HG02884 (cell line): ENCODE measurements around the gene C20orf96.
"Not testable (repeated sequence)": the region's sequence is repeated elsewhere in the genome, so short reads cannot be mapped to it uniquely, and the experiment has no call there.

Experiments
- ATAC-seq: cut with Tn5 transposase; IDR thresholded peaks from one replicate; pipeline ENCODE4 v1.9.1; 2021; ENCODE audit warnings: mild to moderate bottlenecking, moderate library complexity; ENCODE audit not compliant: unreplicated experiment

C20orf96 gene, protein sequence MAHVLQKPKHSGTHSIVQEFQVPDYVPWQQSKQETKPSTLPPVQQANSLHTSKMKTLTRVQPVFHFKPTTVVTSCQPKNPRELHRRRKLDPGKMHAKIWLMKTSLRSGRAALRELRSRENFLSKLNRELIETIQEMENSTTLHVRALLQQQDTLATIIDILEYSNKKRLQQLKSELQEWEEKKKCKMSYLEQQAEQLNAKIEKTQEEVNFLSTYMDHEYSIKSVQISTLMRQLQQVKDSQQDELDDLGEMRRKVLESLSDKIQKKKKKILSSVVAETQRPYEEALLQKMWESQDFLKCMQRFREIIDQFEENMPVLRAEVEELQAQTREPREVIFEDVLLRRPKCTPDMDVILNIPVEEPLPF

DNA sequence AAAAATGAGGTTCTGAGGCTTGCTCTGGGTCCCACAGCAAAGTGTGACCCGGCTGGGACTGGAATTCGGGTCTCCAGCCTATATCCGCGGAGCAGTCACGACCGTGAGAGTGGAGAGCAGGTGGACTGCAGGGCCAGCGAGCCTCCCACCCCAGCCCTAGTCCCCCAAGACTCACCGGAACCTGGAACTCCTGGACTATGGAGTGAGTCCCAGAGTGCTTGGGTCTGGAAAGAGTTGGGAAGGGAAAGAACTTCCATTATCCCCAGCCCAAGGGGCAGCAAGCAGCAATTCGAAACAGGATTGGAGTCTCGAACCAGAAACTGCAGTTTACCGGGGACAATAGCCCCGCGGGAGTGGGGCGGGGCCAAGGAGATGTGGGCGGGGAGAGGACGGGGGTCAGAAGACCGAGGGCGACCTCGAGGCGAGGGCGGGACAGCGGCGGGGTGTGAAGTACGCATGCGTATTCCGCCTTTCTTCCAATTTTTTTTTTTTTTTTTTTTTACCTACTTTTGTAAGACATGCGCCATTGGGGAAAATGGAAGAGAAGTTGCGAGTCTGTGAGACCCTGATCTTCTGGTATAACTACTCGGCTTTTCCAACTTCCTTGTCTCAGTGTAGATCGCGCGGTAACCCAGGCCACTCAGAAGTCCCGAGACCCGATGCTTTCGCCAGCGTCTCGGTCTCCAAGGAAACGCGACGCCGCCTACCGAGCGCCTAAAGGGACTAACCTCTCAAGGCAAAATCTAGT lies at the start of gene C20orf96:
TSS of gene C20orf96 (minus strand) at position 667 of the 748 bp plus-strand sequence. CDS start at position 527, 140 bp downstream.
- peak; percentile 82 for ATAC-seq

DNA sequence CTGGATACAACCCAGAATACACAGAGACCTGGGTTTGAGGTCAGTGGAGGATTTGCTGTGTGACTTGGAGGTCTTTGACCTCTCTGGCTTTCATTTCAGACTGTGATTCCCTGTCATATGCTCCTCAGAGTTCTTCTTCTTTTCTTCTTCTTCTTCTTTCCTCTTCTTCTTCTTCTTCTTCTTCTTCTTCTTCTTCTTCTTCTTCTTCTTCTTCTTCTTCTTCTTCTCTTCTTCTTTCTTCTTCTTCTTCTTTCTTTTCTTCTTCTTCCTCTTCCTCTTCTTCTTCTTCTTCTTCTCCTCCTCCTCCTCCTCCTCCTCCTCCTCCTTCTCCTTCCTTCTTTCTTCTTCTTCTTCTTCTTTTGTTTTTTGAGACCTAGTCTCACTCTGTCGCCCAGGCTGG lies 45.5 kb upstream of the C20orf96 start:
- ATAC-seq: not testable (repeated sequence)

DNA sequence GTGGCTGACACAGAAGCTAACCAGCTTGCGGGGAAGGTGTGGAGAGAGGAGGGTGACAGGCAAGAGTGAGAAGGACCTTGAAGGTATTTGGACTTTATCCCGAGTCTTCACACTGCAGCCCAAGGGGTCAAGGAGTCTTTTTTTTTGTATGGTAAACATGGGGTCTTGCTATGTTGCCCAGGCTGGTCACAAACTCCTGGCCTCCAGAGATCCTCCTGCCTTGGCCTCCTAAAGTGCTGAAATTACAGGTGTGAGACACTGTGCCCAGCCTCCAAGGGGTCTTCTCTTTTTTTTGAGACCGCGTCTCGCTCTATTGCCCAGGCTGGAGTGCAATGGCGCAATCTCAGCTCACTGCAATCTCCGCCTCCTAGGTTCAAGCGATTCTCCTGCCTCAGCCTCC lies 44.0 kb upstream of the C20orf96 start:
- ATAC-seq: no peak

DNA sequence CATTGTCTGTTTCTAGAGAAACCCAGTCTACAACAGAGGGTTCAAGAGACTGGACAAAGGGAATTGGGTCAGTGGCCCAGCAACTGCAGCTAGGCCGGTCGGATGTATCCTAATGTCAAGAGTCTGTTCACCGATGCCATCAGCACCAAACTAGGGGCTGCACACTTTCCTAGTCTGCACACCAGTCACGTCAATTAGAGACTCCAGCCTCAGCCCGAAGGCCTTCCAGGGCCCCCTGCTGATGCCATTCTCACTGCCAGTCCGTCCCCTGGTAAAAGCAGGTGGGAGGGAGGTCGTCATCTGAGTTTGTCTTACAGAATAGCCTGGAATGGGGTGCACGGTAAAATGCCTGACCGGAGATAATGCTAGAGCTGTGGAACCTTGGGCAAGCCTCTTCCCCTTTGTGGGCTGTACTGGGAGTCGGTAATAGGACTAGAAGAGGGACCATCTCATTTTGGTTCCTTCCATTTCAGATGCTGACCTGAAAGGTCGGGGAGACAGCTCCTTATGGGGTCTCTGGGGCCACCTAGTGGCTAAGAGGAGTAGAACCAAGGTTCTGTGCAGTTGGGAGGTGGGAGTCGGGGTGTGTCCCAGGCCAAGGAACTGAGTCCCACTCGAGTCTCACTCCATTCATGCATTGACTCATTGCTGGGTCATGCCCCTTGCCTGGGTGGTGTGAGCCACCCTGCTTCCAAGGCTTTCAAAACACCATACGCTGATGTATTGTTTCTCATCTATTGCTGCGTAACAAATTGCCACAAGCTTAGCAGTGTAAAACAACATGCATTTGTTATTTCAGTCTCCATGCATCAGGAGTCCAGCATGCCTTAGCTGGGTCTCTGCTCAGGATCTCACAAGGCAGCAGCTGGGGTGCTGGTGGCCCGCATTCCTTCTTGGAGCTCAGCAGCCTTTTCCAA lies 39.9 kb upstream of the C20orf96 start:
- no peak for ATAC-seq

DNA sequence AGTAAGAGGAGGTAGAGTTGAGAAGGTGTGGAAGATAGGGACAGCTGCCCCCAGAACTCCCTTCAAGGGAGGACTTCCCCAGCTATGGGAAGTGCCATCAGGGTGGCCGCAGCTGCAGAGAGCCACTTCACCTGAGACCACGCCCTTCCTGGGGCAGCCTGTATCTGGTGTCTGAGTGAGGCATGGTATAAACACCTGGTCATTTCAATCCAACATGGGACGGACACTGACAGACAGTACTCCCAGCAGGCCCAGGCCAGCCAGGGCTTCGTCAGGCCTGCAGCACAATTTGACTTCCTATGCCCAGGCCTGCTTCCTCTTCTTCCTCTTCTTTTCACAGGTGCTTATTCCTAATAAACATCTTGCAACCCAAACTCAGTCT lies 39.3 kb upstream of the C20orf96 start:
- no peak for ATAC-seq

DNA sequence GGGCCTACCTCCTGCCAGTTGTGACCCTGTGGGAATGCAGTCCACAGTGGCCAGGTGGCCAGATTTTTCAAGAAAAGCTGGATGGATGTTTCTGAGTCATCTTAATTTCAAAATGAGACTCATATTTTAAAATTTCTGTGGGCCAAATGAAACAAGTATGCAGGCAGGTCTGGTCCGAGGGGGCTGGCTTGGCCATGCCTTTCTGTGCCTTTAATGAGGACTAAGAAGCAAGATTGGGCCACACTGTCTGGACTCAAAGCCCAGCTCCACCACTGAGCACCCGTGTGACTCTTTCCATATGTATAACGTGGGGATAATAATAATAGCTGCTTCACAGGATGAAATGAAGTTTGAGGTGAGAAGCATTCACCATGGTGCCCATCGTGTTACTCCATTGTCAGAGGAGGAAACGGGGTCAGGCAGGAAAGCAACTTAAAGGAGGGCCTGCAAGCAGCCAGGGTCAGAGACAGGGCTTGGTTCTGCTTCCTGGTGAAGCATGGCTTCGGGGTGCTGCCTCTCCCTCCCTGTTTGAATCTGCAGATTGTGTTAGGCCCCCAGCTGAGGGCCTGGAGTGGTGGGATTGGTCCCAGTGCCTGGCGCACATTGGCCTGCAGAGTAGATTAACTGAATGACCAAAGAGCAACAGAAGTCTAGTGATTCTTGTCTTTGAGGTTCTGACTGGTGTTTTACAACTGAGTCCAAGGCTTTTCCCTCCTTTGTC lies 38.6 kb upstream of the C20orf96 start:
- ATAC-seq: no peak

DNA sequence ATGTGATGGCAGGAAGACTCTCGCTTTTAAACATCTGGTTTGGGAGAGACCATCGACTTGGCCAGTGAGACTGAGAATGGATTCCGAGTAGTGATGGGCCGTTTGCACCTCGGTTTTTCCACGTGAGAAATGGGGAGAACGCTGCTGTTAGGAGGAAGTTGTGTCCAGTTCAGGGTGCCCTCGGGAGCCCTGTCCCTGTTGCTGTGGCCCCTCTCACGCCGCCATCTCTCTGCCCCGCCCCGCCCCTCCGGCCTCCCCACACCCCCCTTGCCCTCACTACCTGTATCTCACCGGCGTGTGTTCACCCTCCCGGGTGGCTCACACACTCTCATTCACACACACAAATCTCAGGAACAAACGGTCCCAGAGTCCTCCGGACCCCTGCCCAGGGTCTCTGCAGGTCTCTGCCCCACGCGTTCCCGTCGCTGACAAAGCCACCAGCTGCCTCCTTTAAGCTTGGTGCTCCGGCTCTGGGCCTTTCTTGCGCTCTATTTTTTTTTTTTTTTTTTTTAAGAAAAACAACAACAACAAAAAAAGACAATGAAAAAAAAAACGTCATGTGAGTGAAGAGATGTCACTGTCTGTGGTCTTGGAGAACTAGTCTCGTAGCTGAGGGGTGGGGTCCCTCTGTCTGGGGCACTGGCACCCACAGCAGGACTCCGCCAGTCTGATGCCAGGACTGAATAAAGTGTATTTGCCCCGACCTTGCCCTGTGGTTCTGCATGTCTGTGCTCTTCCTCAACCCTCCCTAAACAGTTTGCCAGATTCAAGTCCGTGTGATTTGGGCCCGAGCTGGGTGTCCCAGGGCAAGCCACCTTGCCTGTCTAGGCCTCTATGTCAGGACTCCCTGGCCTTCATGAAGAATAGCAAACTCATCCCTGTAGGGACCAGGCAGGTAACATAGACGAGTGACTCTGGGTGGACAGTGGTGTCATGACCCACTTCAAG lies 37.8 kb upstream of the C20orf96 start:
- ATAC-seq: no peak

DNA sequence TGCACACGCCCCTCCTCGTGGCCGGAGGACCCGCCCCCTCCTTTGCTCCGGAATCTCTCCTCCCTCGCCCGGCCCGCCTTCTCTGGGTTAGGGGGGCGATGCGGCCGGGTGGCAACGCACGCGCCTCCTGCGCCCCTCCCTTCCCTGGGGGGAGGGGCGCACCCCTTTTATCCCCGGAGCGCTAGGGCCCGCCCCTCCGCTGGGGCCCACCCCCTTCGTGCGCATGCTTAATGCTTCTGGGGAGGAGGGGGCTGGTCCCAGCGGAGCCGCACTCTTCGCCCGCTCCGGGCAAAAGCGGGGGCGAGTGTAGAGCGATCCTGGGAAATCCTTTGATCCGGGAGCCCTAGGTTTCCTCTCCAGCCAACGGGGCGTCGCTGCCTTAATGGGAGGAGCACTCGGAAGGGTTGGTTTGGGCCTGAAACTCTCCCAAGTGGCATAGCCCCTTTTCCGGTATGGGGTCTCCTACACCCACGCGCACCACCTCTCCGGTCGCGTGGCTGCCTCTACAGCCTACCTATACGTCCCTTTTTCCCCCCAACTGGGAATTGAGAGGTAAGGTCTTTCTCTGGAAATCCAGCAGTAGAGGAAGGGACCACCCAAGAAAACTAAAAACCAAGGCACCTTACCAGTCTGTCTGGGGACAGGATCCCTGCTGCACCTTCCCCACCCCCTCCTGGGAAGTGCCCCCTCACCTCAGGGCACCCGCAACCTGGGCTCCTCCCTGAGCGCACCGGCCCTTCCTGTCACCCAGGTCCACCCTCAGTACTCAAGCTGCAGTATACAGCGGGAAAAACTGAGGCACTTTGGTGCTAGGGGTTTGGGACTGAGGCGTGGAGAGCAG lies 36.9 kb upstream of the C20orf96 start:
- ATAC-seq: no peak

DNA sequence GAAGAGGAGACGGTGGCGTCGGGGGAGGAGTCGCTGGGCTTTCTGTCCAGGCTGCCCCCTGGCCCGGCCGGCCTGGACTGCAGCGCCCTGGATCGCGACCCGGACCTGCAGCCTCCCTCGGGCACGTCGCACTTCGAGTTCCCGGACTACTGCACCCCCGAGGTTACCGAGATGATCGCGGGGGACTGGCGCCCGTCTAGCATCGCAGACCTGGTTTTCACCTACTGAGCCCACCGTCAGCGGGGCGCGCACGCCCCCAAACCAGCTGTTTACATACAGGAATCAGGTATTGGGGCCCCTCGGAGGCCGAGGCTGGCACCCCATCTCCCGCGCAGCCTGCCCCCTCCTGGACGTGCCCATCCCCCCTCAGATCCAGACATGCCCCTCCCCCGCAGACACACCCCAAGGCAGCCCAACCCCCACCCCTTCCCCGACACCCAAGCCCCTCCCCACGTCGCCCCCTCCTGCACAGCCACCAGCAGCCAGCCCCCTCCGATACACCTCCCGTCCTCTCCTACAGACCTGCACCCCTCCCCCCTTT lies 36.2 kb upstream of the C20orf96 start:
- no peak for ATAC-seq

DNA sequence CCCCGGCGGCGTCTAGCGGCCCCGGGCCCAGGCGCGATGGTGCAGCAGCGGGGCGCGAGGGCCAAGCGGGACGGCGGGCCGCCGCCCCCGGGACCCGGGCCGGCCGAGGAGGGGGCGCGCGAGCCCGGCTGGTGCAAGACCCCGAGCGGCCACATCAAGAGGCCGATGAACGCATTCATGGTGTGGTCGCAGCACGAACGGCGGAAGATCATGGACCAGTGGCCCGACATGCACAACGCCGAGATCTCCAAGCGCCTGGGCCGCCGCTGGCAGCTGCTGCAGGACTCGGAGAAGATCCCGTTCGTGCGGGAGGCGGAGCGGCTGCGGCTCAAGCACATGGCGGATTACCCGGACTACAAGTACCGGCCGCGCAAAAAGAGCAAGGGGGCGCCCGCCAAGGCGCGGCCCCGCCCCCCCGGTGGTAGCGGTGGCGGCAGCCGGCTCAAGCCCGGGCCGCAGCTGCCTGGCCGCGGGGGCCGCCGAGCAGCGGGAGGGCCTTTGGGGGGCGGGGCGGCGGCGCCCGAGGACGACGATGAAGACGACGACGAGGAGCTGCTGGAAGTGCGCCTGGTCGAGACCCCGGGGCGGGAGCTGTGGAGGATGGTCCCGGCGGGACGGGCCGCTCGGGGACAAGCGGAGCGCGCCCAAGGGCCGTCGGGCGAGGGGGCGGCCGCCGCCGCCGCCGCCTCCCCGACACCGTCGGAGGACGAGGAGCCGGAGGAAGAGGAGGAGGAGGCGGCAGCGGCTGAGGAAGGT lies 35.5 kb upstream of the C20orf96 start:
- no peak for ATAC-seq

DNA sequence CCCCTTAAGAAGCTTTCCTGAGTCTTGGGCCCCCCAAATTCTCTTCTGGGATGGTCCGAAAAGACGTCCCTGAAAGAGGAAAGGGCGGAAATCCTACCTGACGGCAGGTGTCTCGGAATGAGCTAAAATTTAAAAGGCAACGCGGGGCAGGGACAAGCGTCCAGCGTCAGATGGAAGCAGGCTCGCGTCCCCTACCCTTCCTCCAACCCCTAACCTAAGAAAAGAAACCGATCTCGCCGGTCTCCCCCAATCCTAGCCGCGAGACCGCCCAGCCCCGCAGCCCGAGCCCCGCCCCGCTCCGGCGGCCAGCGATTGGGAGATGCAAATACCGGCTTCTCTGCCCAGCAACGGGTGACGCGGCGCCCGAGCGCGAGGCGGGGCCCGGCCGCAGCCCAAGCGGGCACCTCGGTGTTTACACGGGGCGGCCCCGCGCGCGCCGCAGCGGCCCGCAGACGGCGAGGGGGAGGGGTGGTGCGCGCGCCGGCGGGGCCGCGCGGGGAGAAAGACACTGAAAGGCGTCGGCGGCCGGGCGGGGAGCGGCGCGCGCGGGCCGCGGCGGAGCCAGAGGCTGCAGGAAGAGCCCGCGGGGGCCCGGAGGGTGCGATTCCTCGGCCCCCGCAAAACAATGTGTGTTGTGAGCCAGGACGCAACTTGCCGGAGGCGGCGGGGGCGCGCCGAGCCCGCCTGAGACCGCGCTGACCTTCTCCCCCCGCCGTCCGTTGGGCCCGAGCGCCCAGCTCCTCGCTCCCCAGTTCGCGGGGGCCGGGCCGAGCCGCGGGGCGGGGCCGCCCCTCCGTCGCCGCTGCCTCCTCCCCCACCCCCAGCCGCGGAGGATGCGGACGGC lies 34.7 kb upstream of the C20orf96 start, which contains the start of gene SOX12:
TSS of gene SOX12 (plus strand) at position 508 of the 844 bp plus-strand sequence. CDS start 373 bp downstream, outside the sequence.
- peak; percentile 51 for ATAC-seq

DNA sequence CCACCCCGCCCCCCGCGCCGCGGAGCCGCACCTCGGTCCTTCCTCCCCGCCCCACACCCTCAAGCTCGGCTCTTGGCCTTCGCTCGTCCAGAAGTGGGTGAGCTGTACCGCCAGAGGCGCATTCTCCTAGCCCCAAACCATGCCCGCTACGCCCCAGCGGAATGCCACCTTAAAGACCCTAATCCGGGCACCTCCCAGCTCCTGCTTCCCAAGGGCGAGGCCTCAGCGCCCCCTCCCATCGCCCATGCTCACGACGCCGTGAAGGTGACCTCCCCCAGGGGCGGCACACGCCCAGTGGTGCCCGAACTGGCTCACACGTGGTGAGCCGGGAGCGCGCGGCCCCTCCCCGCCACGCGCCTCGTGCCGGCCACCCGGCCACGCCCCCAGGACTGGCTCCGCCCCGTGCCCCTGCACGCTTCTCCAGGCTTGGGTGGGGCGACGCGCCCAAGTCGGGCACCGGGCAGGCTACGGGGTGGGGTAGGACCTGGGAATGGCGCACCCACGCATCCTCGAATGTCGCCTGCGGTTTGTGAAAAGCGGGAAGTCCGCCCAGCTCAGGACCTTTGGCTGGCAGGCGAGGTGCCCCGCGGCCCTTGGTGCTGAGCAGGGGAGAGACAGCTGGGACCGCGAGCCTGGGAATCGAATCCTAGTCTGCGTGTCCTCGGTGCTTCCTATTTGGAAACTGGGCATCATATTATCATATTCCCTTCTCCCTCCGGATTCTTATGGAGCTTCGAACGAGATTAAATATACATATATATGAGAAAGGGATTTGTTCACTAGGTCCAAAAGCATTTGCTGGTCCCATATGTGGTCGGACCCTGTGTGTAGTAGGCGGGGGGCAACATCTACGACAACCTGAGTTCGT lies 33.9 kb upstream of the C20orf96 start:
- ATAC-seq: peak; percentile 47

DNA sequence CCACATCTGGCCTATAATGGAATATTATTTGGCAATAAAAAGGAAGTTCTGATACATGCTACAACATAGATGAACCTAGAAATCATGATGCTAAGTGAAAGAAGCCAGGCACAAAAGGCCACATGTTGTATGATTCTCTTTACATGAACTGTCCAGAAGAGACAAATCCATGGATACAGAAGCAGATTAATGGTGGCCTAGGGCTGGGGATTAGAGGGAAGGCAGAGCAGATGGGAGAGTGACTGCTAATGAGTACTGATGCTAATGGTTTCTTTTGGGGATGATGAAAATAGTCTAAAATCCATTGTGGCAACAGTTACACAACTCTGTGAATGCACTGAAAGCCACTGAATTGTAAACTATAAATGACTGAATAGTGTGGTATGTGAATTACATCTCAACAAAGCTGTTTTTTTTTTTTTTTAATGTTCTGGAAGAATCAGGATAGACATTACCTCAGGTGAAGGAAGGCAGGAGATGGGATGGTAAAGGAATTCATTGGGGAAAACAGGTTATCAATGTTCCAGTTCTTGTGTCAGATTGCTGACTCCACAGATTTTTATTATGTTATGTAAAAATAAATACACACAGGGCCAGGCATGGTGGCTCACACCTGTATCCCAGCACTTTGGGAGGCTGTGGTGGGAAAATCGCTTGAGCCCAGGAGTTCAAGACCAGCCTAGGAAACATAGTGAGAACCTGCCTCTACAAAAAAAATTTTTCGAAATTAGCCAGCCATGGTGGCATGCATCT lies 25.9 kb upstream of the C20orf96 start:
- ATAC-seq: no peak

DNA sequence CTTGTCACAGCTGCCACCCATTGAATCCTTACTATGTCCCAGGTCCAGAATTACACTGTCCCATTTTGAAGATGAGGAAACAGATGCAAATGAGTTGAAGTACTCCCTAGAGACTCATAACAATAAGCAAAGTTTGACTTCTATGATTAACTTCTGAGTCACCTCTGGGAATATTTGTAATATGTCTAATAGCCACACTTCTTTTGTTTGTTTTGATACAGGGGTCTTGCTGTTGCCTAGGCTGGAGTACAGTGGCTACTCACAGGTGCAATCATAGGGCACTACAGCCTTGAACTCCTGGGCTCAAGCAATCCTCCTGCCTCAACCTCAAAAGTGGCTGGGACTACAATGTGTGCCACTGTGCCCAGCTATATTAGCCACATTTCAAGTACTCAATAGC lies 23.4 kb upstream of the C20orf96 start:
- no peak for ATAC-seq

DNA sequence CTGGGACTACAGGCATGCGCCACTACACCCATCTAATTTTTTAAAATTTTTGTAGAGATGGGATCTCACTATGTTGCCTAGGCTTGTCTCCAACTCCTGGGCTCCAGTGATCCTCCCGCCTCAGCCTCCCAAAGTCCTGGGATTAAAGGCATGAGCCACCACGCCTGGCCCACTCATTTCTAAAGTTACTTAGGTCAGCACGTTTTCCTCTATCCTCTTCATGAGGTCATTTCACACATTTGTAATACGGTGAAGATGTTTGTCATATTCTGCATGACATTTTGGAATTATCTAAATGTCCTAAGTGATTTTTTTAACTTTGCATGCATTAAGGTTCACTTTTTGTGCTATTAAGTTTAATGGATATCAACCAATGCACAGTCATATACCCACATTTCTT lies 22.9 kb upstream of the C20orf96 start:
- ATAC-seq: no peak
